GM18867 (cell line): ENCODE measurements around the gene GATAD1.
A peak's percentile ranks its signal among the peaks of the same experiment; 100 is the strongest.
"Not testable (repeated sequence)": the region's sequence is repeated elsewhere in the genome, so short reads cannot be mapped to it uniquely, and the experiment has no call there.

Source experiments
- ATAC-seq: cut with Tn5 transposase; IDR thresholded peaks from one replicate; pipeline ENCODE4 v1.9.1; 2021; ENCODE audit warnings: mild to moderate bottlenecking, moderate library complexity; ENCODE audit not compliant: unreplicated experiment

GATAD1 gene, protein sequence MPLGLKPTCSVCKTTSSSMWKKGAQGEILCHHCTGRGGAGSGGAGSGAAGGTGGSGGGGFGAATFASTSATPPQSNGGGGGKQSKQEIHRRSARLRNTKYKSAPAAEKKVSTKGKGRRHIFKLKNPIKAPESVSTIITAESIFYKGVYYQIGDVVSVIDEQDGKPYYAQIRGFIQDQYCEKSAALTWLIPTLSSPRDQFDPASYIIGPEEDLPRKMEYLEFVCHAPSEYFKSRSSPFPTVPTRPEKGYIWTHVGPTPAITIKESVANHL

DNA sequence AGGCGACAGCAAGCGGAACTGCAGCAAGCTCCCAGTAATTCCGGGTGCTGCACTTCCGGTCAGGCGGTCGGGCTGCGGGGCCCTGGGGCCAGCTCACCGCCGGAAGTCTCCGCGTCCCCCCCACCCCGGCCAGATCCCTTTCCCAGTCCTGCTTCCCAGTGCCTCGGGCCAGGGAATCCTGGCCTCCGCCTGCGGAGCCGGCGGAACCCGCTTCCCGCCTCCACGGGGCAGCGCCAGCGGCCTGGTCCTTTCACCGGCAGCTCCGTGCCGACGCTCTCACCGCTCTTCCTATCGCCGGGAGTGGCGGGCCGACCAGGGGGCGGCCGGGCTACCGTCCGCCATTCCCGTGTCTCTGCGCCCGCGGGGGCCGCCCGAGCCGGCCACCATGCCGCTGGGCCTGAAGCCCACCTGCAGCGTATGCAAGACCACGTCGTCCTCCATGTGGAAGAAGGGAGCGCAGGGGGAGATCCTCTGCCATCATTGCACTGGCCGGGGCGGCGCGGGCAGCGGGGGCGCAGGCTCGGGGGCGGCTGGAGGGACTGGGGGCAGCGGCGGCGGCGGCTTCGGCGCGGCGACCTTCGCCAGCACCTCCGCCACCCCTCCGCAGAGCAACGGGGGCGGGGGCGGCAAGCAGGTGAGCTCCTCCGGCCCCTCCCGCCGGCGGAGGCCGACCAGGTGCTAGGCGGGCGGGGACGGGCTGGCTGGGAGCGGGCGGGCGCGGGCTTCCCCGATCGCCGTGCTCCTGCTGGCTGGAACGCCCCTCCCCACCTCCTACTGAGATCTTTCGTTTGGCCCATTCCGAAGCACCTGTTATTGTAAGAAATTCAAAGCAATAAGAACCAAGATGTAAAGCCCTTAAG, at the start of gene GATAD1:
Gene GATAD1, plus strand, starts transcription at position 138 of the 860 bp plus-strand sequence. Its CDS starts 248 bp downstream, at position 386.
- peak; percentile 92 for ATAC-seq

DNA sequence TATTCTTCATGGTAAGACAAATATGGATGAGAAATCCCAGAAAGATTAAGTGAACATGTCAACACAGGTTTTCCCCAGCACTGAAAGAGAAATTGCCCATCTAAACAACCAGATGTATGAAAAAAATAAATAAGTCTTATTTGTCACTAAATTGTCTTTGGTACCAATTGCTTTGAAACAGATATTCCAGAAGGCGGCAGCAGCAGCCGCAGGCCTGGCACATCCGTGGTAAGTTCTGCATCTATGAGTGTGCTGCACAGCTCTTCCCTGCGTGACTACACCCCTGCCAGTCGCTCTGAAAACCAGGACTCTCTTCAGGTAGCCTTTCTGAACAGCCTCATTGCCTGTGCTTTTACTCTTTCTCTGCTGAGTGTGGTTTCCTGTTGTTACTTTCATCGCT, 49.7 kb upstream of the GATAD1 start:
- ATAC-seq = no peak

DNA sequence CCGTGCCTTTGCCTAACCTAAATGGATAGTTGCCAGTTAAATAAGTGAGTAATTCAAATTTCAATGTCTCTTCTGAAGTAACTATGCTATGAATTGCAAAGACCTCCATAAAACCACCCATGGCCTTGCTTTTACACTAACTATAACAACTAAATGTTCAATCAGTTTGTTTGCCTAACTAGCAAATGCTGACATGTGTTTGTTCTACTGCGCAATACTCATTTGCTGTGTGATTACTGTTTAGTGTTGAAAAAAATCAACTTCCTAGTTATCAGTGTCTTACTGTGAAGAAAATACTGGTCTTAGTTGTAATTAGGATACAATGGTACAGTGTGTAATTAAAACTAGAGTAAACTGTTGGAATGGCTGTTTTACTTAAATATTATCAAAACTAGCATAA, 47.3 kb upstream of the GATAD1 start:
- no peak for ATAC-seq

DNA sequence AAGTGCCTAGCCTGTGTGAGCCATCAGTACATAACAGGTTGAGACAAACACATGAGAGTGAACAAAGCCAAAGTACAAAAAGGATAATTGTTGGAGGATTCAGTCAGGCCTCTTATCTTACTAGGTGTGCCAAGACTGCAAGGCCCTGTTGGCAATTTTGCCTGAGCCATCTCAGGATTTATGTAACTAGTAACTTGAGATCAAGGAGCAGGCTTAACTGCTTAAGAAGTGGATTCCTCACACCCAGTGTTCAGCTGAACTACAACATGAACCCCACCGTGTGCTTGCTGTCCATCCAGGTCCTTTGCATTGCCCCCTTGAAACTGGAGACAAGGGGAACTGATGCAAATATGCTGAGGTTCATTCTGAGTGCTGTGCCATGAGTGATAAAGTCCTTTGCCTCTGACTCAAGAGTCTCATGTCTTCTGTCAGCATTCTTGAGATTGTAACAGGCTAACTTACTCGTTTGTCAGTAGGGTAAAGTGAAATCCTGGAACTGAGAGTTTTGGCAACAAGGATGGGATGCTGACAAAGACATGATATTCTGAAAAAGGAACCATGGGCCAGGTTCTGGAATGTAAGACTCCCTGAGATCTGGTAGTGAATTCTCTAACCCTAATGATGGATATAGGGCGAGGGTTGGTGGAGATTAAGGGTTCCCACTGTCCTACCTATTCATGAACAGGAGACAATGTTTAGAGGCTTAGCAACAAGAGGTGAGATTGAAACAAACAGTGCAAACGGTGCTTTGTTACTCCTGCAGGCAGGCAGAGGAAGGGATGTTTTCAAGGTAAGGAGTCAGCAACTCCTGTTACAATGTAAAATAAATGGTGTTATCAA, 44.1 kb upstream of the GATAD1 start:
- ATAC-seq = no peak

DNA sequence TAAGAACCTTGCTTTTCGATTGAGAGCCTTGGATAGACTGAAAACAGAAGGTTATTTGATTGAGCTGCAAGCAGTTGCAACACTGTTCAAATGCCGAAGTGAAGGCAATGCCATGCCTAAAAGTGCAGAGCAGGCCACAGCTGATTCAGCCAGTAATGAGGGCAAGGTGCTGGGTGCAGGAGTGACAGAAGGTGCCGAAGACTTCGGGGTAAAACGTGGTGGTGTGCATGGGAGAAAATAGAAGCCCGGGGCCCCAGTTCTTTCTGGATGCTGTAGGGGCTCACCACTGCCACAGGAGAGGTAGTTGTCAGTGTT, 43.6 kb upstream of the GATAD1 start:
- ATAC-seq = no peak

DNA sequence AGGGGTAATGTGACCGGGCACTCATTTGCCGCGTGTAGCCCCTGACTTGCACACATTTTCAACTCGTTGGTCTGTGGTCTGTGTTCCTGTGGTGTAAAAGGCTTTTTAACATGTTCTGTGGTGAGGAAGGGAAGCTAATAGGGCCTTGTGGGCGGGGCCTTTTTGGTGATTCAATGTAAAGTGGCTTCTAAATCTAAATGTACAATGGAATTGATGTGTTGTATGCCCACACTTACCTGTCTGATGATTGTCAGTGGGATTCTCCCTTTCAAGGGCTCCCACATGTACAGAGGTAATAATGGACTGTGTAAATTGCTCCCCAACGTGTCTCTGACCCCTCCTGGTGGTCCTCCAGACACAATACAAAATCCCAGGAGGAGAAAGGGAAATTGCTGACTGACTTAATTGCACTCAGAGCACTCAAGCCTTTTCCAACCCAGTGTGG, 43.1 kb upstream of the GATAD1 start:
- ATAC-seq = no peak

DNA sequence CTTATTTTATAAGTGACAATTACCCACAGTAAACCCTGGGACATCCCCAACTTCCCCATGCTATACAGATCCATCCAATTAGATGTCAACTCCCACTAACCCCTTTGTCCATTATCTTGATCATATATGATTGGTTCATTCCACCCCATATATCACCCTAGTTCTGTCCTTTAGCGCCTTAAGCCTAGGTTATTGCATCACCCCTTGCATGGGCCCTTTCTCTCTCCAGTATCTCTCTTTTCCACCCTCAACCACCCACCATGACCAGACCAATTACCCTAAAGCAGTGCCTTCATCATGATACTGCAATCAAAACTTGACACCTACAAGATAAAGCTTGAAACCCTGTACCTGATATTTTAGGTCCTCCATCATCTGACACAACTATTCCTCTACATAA, 37.9 kb upstream of the GATAD1 start:
- no peak for ATAC-seq

DNA sequence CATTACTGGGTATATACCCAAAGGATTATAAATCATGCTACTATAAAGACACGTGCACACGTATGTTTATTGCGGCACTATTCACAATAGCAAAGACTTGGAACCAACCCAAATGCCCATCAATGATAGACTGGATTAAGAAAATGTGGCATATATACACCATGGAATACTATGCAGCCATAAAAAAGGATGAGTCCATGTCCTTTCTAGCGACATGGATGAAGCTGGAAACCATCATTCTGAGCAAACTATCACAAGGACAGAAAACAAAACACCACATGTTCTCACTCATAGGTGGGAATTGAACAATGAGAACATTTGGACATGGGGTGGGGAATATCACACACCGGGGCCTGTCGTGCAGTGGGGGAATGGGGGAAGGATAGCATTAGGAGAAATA, 37.1 kb upstream of the GATAD1 start:
- ATAC-seq = not testable (repeated sequence)

DNA sequence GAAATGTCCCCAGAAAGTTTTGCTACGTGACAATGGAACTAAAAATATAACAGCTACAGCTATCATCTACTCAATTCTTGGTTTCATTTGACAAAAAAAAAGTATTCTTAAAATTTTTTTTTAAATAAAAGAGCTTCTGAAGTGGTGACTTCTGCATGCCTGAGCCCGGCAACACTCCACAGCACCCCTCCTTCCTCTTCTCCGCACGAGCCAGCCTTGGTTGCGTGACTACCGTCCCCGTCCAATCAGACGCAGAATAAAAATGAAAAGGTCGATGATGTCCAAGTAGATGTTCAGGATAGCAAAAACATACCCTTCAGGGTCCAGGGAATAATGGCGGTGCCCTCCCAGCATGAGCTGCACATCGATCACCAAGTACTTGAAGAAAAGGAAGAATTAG, 34.5 kb upstream of the GATAD1 start:
- ATAC-seq = no peak

DNA sequence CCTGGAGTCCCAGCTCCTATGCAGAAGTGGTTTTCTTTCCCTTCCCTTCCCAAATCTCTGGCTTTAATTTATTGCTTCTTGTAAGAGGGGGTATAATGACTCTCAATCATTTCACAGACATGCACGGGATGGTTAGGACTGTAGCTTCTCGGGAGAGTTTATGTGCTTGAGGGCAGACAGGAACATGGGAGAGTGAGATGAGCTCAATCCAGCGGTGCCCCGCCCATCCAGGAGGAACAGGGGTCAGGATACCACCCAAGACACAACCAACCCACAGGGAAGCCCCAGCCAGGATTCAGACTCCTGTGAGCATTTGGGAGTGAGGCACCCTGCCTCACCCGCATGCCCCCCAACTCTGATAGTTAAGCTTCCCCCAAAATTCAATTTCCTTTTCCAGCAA, 33.7 kb upstream of the GATAD1 start:
- ATAC-seq = no peak

DNA sequence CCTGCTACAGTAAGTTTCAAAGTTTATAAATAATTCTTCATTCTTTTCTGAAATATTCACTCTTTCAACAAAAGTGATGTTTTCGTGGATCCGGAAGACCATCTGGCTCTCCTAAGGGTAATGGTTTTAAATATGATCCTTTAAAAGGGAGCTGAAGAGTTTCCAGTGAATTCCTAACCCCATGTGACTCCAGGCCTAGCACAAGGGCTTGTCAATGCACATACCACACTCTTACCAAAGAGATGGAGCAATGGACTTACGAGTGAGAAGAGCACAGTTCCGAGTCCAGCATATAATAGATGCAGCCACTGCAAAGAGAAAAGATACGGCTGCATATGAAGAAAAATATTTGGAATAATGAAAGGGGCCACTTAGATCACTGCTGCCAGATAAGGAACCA, 32.1 kb upstream of the GATAD1 start:
- no peak for ATAC-seq

DNA sequence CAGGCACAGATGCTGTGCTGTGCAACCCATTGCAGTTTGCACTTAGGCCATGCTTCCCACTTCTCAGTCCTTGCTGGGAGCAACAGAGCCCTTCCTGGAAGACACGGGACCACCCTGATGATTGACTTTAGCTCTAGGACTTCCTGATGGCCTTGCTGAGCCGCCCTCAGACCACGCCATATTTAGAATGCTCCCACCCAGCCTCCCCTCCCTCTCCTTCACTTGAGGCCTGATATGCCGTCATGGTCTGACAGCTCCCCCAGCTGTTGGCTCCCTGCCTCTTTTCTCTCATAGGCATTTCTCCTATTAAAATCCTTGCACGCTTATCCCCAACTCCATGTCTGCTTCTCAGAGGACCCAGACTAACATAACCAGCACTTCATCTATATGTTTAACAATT, 29.4 kb upstream of the GATAD1 start:
- ATAC-seq = no peak

DNA sequence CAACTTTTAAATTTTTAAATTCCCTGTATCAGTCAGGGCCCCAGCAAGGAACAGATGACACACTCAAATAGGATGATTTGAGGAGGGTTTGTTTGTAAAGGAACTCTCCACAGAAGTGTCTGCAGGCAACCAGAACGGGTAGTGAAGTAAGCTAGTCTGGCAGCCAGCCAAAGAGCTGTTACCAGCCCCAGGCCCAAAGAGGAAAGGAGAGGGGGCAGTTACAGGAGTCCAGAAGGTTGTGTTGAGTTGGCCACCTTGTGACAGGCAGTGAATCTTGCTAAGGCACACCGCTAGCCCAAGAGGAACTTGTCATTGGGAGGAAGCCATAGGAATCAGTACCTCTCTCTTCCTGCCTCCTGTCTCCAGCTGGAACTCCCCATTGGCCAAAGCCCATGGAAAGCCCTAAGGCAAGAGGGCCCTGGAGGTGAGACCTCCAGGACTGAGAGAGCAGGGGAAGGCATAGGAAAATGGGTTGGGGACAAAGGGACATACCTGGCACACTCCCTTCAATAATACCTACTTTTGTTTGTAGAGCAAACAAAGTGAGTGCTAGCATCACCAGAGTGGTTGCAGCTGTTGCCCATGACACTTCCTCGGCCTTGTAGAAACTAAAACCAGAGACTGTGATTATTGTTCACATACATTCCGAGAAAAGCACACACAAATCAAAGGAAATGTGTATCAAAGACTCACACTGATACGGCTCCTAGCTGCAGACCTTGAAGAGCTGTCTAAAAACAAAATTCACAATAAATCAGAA, 25.4 kb upstream of the GATAD1 start:
- ATAC-seq = no peak

DNA sequence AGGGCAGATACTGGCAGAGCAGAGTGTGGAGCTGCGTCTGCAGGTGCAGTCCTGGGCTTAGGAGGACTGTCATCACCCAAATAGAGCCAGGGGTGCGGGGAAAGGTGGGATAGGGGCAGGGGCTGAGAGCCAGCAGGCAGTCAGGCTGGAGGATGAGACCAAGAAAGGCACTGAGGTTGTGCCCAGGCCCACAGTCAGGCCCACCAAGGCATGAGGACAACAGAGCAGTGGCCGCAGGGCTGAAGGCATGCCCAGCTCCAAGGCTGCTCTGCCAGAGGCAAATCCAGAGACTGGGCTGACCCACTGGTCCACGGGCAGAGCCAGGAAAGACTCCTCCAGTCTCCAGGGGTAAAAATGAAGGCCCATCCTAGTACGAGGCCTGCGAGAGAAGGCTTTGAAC, 24.4 kb upstream of the GATAD1 start:
- ATAC-seq = no peak

DNA sequence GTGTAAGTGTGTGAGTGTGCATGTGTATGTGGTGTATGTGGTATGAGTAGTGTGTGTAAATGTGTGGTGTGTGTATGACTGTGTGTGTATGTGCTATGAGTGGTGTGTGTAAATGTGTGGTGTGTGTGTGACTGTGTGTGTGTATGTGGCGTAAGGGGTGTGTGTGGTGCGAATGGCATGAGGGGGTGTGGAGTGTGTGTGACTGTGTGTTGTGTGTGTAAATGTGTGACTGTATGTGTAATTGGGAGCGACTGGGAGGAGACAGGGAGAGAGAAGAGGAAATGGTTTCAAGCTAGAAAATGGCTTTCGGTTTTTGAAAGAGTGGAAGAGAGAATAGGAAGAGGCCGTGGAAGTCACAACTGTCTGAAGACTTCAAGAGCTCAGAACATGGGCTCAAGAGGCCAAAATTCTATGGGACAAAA, 23.6 kb upstream of the GATAD1 start:
- ATAC-seq = no peak

DNA sequence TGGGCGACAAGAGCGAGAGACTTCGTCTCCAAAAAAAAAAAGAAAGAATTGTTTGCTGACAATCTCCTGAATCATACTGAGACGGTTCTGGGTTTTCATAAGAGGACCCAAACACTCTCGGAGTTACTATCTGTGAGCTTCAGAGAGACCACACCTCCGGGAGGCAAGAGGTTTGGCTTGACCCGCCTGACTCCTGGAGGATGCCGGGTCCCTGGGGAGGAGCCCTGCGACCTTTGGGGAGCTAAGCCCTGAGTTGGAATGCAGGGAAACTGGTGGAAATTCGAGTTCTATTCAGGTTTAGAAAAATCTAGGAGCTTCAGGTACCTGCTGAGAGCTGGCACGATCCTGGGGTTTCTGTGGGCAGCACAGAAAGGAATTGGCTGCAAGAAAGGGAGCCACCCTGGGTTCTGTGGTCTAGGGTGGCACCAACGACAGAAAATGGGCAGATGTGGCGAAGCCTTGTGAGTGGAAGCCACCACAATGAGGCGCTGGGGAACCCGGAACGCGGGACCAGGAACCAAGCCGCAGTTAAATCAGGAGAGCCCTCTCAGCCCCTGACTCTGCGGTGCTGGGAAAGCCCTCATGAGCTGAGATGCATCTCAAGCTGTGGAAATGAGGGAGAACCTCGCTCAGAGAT, 21.9 kb upstream of the GATAD1 start:
- ATAC-seq = no peak

DNA sequence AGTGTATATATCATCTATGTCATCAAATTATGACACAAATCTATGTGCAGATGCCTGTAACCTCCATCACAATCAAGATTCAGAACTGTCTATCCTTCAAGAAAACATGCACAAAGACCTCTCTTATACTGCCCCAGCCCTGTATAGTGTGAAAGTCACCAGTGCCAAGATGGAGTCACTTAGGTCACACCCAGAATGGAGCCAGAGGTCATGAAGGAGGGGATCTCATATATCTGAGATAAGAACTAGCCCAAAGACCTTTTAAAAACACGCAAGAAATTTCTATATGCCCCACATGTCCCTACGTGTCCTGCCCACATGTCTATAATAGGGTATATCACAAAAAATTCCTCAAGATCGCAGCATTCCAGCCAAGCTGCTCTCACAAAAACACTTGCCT, 20.1 kb upstream of the GATAD1 start:
- ATAC-seq = no peak

DNA sequence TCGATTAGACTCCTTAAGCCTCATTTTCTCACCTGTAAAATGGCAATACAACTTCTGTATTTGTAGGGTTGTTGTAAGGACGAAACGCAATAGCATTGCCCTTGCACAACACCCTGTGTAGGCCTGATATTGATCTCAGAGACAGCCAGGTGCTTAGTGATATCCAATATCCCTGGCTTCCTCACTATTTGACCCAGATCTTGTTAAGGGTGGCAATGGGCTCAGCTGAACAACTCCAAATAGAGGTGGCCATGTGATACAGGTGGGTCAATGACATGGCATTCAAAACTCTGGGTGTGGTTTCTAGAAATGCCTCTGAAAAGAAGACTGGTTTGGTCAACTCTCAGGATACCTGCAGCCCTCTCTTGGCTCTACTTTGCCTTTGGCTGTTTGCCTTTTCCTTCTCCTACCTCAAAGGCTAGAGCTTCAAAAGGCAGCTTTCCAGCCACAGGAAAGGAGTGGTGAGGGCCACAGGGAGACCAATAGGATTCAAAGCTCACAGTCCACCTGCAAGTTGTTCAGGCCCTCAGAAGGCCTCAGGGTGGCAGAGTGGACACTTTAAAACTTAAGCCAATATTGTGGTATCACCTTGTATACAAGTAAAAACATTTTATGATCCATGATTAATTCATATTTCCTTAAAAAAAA, 14.9 kb upstream of the GATAD1 start:
- no peak for ATAC-seq

DNA sequence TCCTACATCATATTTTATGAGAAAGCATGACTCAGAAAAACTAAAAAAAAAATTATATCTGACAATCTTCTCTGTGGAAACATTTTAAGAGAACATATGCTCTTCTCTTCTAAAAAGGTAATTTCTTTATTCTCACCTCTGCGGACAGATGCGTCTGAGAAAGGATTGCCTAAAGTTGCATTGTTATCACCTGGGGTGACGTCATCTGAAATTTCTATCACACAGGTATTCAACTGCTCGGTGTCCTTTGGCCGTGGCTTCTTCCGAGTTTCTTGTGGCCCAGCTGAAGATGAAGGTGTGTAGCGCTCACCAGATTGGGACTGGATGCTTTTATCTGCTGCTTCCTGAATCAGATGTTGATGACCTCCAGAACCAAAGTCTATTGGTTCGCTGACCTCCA, 14.3 kb upstream of the GATAD1 start:
- no peak for ATAC-seq

DNA sequence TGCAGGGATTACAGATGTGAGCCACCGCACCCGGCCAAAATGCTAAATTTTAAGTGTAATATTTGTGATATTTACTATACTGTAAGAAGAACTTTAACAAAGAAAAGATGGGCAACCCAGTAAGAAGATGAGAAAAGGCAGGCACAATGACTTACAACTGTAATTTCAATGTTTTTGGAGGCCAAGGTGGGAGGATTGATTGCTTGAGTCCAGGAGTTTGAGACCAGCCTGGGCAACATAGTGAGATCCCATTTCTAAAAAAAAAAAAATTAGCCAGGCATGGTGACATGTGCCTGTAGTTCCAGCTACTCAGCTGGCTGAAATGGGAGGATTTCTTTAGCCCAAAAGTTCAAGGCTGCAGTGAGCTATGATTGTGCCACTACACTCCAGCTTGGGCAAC, 11.7 kb upstream of the GATAD1 start:
- no peak for ATAC-seq
